Measurements from ENCODE around the gene MEF2C.

Gene MEF2C

DNA sequence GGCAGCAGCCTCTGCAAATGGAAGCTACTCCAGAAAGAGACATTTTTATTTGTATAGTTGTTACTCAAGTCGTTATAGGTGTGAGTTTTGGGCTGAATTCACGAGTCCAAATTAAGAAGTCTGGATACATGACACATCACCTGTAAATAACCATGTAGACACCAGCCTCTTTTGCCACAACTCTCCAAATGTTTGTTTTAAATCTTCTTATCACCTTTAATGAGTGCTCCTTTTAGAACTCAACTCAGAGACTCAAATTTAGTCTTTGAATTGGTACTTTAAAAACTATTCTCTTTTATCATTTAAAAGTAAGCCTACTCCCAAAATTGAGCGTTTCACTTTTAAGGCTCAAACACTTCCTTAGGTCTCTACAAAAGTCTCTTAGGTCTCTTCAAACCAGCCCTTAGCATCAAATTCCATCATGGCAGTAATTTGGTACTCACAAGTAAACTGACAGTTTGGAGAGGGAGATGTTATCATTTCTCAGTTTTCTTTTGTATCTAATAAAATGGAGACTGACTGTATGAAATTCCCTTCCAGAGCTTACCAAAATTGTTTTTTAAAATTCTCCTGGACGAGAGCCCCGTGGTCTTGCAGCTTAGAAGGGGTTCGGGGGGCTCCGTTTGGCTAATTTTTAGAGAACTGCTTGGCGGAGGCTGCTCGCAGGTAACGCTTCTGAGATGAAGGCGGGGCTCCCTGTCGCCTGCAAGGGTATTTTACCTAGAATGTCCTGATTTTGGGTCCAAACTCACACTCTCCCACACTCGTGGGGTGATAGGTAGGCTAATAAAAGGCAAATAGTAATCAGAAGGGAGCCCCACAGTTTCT is 194.6 kb downstream of the MEF2C start:
- no peak for DNase-seq (ENCODE audit: low read depth)

- no peak for DNase-seq (ENCODE audit: low read depth)
Measured at GRCh38 chr5:88687373-88687911, 195.5 kb downstream of the MEF2C start.

DNA sequence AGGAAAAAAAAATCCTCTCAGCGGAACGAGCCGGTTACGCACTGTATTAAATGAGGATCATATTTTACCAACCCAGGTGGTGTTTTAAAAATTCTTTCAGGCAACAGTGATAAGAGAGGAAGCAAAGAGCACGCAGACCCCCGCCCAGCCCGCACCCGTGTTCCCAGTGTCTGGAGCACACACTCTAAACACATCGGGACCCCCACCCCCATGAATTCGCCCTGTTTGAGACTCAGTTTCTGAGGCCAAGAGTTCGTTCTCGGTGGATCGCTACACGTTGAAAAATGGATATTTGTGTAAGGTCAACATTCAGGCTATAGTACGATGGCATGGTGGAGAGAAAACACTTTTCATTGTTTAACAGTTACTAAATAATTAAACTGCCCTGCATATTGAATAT is 196.3 kb downstream of the MEF2C start:
- DNase-seq (ENCODE audit: low read depth): no peak

DNA sequence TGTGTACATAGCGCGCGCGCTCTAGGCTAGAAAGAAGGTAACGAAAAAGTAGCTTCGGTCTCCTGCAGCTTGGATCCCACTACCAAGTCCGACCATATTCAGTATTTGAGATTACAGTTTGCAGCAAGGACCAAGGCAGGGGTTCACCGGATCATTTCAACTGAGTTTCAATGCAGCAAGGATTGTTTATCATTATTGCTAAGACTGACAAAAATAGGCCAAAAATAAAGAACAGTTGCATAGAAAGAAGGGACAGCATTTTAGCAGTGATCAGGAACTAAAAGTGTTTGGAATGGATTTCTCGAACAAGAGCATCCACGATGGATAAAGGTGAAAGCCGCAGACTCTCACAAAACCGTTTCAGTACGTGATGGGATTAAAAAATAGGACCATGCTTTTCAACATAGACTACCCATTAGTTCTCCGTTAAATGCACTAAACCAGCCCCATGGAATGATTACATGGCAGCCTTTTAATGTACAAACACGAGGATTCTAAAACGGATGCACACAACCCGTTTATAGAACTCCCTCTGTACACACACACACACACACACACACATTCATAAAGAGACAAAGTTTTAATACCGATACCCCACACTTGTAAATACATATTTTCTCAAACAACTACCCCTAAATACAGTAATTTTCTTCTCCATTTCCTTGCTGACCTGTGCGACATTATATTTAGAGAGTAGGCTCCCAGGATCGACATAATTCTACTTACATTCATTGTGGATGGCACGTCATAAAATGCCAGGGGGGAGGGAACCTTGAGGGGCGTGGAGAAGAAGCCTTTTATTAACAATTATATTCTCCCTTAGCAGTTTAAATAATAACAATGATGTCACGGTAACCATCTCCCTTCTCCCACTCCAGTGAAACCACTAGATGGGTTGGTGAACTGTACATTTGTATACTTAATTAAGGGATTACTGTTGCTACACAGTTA is 197.1 kb downstream of the MEF2C start:
- no peak for DNase-seq (ENCODE audit: low read depth)

DNA sequence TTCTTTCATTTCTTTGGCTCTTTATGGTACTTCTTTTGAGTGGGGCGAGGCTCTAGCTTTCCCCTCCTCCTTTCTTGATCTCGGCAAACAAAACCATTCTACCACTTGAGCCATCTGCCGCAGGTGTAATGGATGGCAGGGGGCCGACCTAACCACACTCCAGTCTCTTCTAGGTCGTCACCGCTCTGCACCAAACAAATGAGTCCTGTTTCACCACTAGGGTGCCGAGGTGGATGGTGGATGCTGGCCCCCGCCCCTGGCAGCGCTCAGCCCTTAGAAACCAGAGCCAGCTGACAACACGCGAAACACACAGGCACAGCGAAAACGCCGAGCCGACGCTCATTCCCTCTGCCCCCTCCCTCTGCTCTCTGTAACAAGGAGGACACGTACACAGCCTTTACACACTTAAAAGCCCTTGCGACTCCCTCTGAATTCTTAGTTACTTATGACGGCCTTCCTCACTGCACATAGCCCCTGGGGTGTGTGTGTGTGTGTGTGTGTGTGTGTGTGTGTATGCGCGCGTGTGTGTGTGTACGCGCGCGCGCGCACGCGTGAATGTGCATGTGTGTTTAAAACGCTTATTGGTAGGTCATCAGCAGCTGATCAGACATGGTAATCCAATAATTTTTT is 199.4 kb downstream of the MEF2C start:
- no peak for DNase-seq (ENCODE audit: low read depth)

- no peak for DNase-seq (ENCODE audit: low read depth)
Measured at GRCh38 chr5:88682881-88683361, 200.1 kb downstream of the MEF2C start.

DNA sequence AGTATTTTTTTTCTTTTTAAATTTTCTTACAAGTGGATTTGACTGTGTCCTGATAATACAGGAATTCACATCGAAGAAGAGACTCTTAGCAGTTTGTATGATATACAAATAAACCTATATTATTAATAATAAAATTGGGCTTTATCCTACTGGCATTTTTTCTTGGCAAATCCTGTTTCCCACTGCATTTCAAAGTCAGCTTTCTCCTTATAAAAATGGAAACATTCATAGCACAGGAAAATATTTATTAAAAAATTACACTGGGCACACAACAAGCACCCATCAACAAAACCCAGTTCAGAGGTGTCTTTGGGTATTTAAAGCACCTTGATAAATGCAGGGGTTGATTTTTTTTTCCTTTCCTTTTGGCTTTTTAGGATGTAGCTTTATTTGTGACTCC is 200.9 kb downstream of the MEF2C start:
- no peak for DNase-seq (ENCODE audit: low read depth)

GRCh38 chr5:88681211-88681803 is 201.7 kb downstream of the MEF2C start:
- no peak for DNase-seq (ENCODE audit: low read depth)

- DNase-seq (ENCODE audit: low read depth): peak; percentile 51
Measured at GRCh38 chr5:88680253-88681132, 202.5 kb downstream of the MEF2C start.

DNA sequence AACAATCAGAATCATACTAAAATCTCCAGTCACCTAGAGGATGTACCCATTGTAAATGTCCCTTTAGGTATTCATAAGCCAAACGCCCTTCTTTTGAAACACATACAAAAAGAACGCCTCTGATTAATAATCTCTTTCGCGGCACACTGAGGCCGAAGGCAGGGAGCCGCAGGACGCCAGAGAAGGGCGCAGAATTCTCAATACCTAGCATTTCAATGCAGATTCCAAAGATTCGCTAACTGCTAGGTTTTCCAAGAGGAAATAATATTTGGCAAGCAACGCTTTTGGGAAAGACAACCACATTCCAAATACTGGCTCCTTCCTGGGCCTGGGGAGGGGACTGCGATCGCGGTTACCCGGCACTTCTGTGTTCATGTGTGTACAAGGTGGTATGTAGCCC is 203.3 kb downstream of the MEF2C start:
- DNase-seq (ENCODE audit: low read depth): no peak

- DNase-seq (ENCODE audit: low read depth): no peak
Measured at GRCh38 chr5:88678770-88679381, 204.1 kb downstream of the MEF2C start.

GRCh38 chr5:88677943-88678769 is 204.8 kb downstream of the MEF2C start:
- no peak for DNase-seq (ENCODE audit: low read depth)

DNA sequence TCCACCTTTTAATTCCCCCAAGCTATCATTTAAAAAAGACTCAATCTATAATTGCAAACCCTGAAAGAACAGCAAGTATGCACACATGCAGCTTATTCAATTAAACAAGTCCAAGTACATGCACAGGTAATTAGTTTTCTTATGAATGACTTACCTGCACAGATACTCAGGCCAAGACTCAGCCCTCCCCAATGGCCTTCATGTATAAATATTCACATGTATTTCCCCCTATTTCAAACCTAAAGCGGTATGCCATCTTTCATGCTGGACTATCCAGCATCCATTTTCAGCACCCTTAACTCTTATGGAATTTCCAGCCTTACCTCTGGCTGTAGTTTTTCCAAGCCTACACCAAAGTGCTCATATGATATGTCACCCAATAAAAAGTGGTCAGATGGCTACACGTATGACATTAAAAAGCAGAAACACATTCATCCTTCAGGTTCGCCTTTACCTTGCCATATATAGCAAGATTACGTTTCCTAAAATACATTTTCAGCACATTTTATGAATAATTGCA is 205.5 kb downstream of the MEF2C start:
- DNase-seq (ENCODE audit: low read depth): no peak

- DNase-seq (ENCODE audit: low read depth): no peak
Measured at GRCh38 chr5:88676637-88677375, 206.2 kb downstream of the MEF2C start.

DNA sequence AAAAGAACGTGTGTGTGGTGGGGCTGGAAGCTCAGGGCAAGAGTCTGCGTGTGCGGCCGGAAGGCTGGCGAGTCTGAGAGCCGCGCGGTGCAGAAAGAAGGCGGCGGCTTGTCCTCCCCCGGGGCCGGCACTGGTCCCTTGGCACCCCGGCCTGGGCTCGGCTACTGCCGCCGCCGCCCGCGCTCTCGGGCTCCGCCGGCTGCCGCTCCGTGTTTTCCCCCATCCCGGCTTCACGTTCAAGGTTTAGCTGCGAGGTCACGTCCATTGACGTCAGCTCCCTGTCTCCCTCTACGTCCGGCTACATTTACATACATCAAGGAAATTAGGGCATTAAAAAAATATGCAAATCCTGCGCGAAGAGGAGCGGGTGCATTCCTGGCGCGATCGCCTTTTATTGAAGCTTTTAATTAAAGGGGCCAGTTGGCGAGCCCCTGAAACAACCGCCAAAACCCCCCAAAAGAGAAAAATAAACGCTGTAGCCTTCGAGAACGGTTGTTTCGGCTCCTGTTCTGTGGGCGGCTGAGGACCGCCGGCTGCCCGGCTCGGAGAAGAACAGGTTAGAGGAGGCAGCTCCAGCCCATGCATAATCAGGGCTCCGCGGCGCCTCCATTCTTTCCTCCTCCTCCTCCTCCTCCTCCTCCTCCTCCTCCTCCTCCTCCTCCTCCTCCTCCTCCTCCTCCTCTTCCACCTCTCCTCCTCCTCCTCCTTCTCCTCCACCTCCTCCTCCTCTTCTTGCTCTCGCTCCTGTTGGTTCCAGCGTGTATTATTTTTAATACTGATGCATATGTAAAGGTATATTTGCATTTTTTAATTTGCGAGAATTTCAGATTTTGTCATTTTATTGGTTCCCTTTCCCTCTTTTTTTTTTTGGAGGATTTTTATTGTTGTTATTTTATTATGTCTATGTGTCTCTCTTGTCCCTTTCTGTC is 207.0 kb downstream of the MEF2C start:
- no peak for DNase-seq (ENCODE audit: low read depth)

DNA sequence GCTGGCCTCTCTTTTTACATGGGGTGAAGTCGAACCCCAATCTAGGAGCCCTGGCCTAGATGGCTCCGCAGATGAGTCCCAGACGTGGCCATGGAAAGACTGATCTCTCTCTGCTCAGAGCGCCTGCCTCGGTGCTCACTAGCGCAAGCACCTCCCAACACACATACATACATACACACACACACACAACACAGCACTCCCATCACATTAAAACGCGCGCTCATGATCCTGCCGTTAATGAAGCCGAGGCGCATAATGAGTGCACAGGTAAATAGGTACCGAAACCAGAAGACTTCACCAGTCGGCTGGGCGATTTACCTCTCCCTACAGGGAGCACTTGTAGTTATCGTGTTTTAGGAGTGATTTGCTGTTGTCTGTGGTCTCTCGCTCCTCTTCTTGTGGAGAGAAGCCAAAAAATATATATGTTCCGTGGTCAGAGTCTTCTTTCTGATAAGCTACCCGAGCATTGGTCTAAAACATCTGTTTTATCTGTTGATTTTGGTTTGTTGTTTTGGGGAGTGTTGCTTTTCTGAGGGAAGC is 207.7 kb downstream of the MEF2C start:
- DNase-seq (ENCODE audit: low read depth): no peak
